ENCODE measurements around the gene RECQL5. TPM values are rescaled to one million over a fixed set of nuclear protein-coding genes. Genes with fewer than 3 reads are reported as not detected.

RECQL5 gene
- total RNA-seq, 1 donor from 2014 or later = 44.0 TPM

- H3K27ac ChIP-seq = no peak overlapping the region
- no peaks in the 10 kb centered on the region for H3K4me1 ChIP-seq
- intact Hi-C loops (cut with DNase I) = no loop called here
- peaks cover 0 to 25% of the 10 kb centered on the region in 2 donors for H3K36me3 ChIP-seq
- no peak for DNase-seq (ENCODE audit: extremely low spot score in 2 of 2)
- H3K27me3 ChIP-seq = no peaks in the 10 kb centered on the region
- no peaks in the 10 kb centered on the region for H3K9me3 ChIP-seq
- H3K4me3 ChIP-seq = no peak overlapping the region
- TF ChIP-seq CTCF (IDR thresholded peaks at IDR 0.05) = no peak
- no peak for TF ChIP-seq POLR2A (IDR thresholded peaks at IDR 0.05)
- no peak for TF ChIP-seq POLR2AphosphoS5 (IDR thresholded peaks at IDR 0.05; ENCODE audit: insufficient read depth in 1 of 2, low read depth in 1 of 2)
Observed at GRCh38 chr17:75654176-75654575, 12.8 kb downstream of the RECQL5 start.

- no peak for DNase-seq (ENCODE audit: extremely low spot score in 2 of 2)
- intact Hi-C loops (cut with DNase I) = no loop called here
- peaks cover 0 to 30% of the 10 kb centered on the region in 2 donors for H3K36me3 ChIP-seq
- H3K27ac ChIP-seq = no peak overlapping the region
- no peak for TF ChIP-seq POLR2A (IDR thresholded peaks at IDR 0.05)
- no peak for TF ChIP-seq POLR2AphosphoS5 (IDR thresholded peaks at IDR 0.05; ENCODE audit: insufficient read depth in 1 of 2, low read depth in 1 of 2)
- TF ChIP-seq CTCF (IDR thresholded peaks at IDR 0.05) = peak in 1 of 3 experiments; percentile 6
- no peaks in the 10 kb centered on the region for H3K4me1 ChIP-seq
- H3K9me3 ChIP-seq = no peaks in the 10 kb centered on the region
- H3K4me3 ChIP-seq = no peak overlapping the region
- H3K27me3 ChIP-seq = no peaks in the 10 kb centered on the region
Observed at GRCh38 chr17:75652934-75653549, 13.9 kb downstream of the RECQL5 start.

- TF ChIP-seq CTCF (IDR thresholded peaks at IDR 0.05) (no peak), POLR2A (IDR thresholded peaks at IDR 0.05) (no peak), POLR2AphosphoS5 (IDR thresholded peaks at IDR 0.05; ENCODE audit: insufficient read depth in 1 of 2, low read depth in 1 of 2) (no peak)
- Histone ChIP-seq H3K27me3 (no peaks in the 10 kb centered on the region), H3K27ac (no peak overlapping the region), H3K9me3 (no peaks in the 10 kb centered on the region), H3K4me3 (no peak overlapping the region), H3K36me3 (peaks cover 0 to 30% of the 10 kb centered on the region in 2 donors), H3K4me1 (no peaks in the 10 kb centered on the region)
- intact Hi-C loops (cut with DNase I) = no loop called here
- DNase-seq (ENCODE audit: extremely low spot score in 2 of 2) = no peak
Observed at GRCh38 chr17:75652341-75652740, 14.6 kb downstream of the RECQL5 start.

GRCh38 chr17:75650874-75651273 lies 16.1 kb downstream of the RECQL5 start:
- no peak for DNase-seq (ENCODE audit: extremely low spot score in 2 of 2)
- TF ChIP-seq CTCF (IDR thresholded peaks at IDR 0.05) (no peak), POLR2AphosphoS5 (IDR thresholded peaks at IDR 0.05; ENCODE audit: insufficient read depth in 1 of 2, low read depth in 1 of 2) (no peak), POLR2A (IDR thresholded peaks at IDR 0.05) (no peak)
- H3K27ac ChIP-seq = no peak overlapping the region

GRCh38 chr17:75649687-75650086 lies 17.3 kb downstream of the RECQL5 start:
- Histone ChIP-seq H3K27ac (no peak overlapping the region), H3K27me3 (no peaks in the 10 kb centered on the region), H3K4me1 (peaks cover 19% of the 10 kb centered on the region), H3K9me3 (no peaks in the 10 kb centered on the region), H3K4me3 (no peak overlapping the region), H3K36me3 (peaks cover 0 to 30% of the 10 kb centered on the region in 2 donors)
- DNase-seq (ENCODE audit: extremely low spot score in 2 of 2) = no peak
- TF ChIP-seq POLR2A (IDR thresholded peaks at IDR 0.05) (no peak), CTCF (IDR thresholded peaks at IDR 0.05) (no peak), POLR2AphosphoS5 (IDR thresholded peaks at IDR 0.05; ENCODE audit: insufficient read depth in 1 of 2, low read depth in 1 of 2) (no peak)
- intact Hi-C loops (cut with DNase I) = no loop called here

More at GRCh38 chr17:75650874-75651273, 16.1 kb downstream of the RECQL5 start:
- Histone ChIP-seq H3K4me1 (peaks cover 7% of the 10 kb centered on the region), H3K4me3 (no peak overlapping the region), H3K9me3 (no peaks in the 10 kb centered on the region), H3K27me3 (no peaks in the 10 kb centered on the region), H3K36me3 (peaks cover 0 to 30% of the 10 kb centered on the region in 2 donors)
- intact Hi-C loops (cut with DNase I) = no loop called here

Measured in vagina (tissue), 2 donors.